ENCODE results near the gene CETN2. TPM values are rescaled to one million over a fixed set of nuclear protein-coding genes. Genes with fewer than 3 reads are reported as not detected.

The CETN2 gene
- total RNA-seq, 1 experiment from 2014 or later, result 24.6 TPM

DNA sequence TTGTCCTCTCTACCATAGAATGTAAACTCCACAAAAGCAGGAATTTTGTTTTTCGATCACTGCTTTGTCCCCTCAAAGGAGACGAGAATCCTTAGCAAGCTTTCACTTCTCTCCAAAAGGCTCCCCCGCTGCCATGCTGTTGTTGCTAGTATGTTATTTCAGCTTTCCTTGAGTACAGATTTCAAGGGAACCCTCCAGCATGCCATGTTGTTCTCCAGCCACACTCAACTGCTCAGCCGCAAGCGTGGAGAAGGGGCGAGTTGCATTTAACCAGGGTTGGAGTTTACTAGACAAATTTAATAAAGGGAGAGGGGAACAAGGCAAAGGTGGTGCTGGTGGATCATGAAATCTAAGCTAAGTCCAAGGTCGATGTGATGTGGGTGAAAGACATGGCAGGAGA lies 23.4 kb upstream of the CETN2 start:
- no peak overlapping the region for H2AFZ ChIP-seq (ENCODE audit: low read length)
- Mint-ChIP-seq H3K27me3 (ENCODE audit: low read depth) (no peaks in the 10 kb centered on the region), H3K9me3 (peaks cover 59 to 73% of the 10 kb centered on the region in 2 experiments), H3K4me3 (no peak overlapping the region), H3K36me3 (ENCODE audit: insufficient read depth in 1 of 3, low read depth in 3 of 3) (peaks cover 36 to 66% (median 52%) of the 10 kb centered on the region in 3 experiments), H3K27ac (no peak overlapping the region), H3K4me1 (no peaks in the 10 kb centered on the region)
- no peak overlapping the region for H2BK20ac ChIP-seq (ENCODE audit: low read depth, low read length, poor library complexity, severe bottlenecking)
- no peak overlapping the region for H3K56ac ChIP-seq (ENCODE audit: insufficient read length, low read depth, low read length)
- H2BK120ac ChIP-seq (ENCODE audit: low read depth, low read length, poor library complexity, severe bottlenecking), result no peak overlapping the region
- no peaks in the 10 kb centered on the region for H3K27me3 ChIP-seq (ENCODE audit: insufficient read depth, low read length)
- H4K91ac ChIP-seq (ENCODE audit: insufficient read length, low read depth, low read length), result no peak overlapping the region
- H3K18ac ChIP-seq (ENCODE audit: insufficient read length, low read depth, low read length), result no peak overlapping the region
- no peaks in the 10 kb centered on the region for H3K79me1 ChIP-seq (ENCODE audit: insufficient read depth, low read depth, low read length, poor library complexity, severe bottlenecking)
- H3K4ac ChIP-seq (ENCODE audit: low read depth, low read length), result no peak overlapping the region
- no peak for TF ChIP-seq CTCF (conservative IDR thresholded peaks at IDR 0.05)
- no peaks in the 10 kb centered on the region for H3K4me1 ChIP-seq (ENCODE audit: insufficient read depth, low read length)
- no peak overlapping the region for H4K5ac ChIP-seq (ENCODE audit: insufficient read length, low read depth, low read length)
- H3K27ac ChIP-seq (ENCODE audit: insufficient read length, low read depth, low read length), result no peak overlapping the region
- H3K4me2 ChIP-seq (ENCODE audit: insufficient read depth, insufficient read length, low read length), result no peak overlapping the region
- H2AK5ac ChIP-seq (ENCODE audit: insufficient read length, low read length), result no peak overlapping the region
- no peak overlapping the region for H3T11ph ChIP-seq (ENCODE audit: low read length)
- no peak overlapping the region for H3K23ac ChIP-seq (ENCODE audit: insufficient read length, low read depth, low read length)
- no peaks in the 10 kb centered on the region for H3K79me2 ChIP-seq (ENCODE audit: insufficient read depth, low read length)
- no peak overlapping the region for H2BK15ac ChIP-seq (ENCODE audit: low read depth, low read length)
- H2BK12ac ChIP-seq (ENCODE audit: insufficient read length, low read depth, low read length), result no peak overlapping the region
- no peaks in the 10 kb centered on the region for H4K20me1 ChIP-seq (ENCODE audit: control insufficient read depth, insufficient read depth, insufficient read length)
- H3K9me3 ChIP-seq (ENCODE audit: control insufficient read depth, low read depth, low read length), result peaks cover 49% of the 10 kb centered on the region
- no CpG with 5 or more reads among the region's 7 CpGs for whole genome bisulfite sequencing (ENCODE audit: extremely low coverage, insufficient read length, low lambda C conversion rate)
- no peaks in the 10 kb centered on the region for H3K23me2 ChIP-seq (ENCODE audit: insufficient read length, low read depth, low read length, poor library complexity, severe bottlenecking)
- no peak overlapping the region for H2BK5ac ChIP-seq (ENCODE audit: insufficient read length, low read length)
- no peak for DNase-seq
- H3K14ac ChIP-seq (ENCODE audit: insufficient read depth, low read length), result no peak overlapping the region
- no peak overlapping the region for H4K8ac ChIP-seq (replicated peaks; ENCODE audit: insufficient read length, low read depth, low read length)
- no peak overlapping the region for H3K9ac ChIP-seq (ENCODE audit: extremely low read depth, insufficient read length, low read length)
